Endothelial cell (in vitro differentiated cells): ENCODE data around the gene HEG1. TPM values are rescaled to one million over a fixed set of nuclear protein-coding genes. Genes with fewer than 3 reads are reported as not detected.

Source experiments
- DNase-seq: peaks from one replicate; pipeline ENCODE4 v3.0.0; 2021; ENCODE audit warnings: low spot score
- H3K27ac Mint-ChIP-seq: one replicate; pipeline ENCODE4 v1.8.0; 2021; ENCODE audit warnings: mixed read lengths, inconsistent platforms; ENCODE audit not compliant: unreplicated experiment
- H3K27me3 Mint-ChIP-seq: one replicate; pipeline ENCODE4 v1.8.0; 2021; ENCODE audit warnings: mild to moderate bottlenecking, moderate library complexity, mixed read lengths, inconsistent platforms; ENCODE audit not compliant: unreplicated experiment
- H3K36me3 Mint-ChIP-seq: one replicate; pipeline ENCODE4 v1.8.0; 2021; ENCODE audit warnings: mild to moderate bottlenecking, low read depth, mixed read lengths, inconsistent platforms; ENCODE audit not compliant: unreplicated experiment
- H3K4me1 Mint-ChIP-seq: one replicate; pipeline ENCODE4 v1.8.0; 2021; ENCODE audit warnings: mild to moderate bottlenecking, mixed read lengths, inconsistent platforms; ENCODE audit not compliant: unreplicated experiment
- H3K4me3 Mint-ChIP-seq: one replicate; pipeline ENCODE4 v1.8.0; 2021; ENCODE audit warnings: mild to moderate bottlenecking, mixed read lengths, inconsistent platforms; ENCODE audit not compliant: unreplicated experiment
- H3K9me3 Mint-ChIP-seq: one replicate; pipeline ENCODE4 v1.8.0; 2021; ENCODE audit warnings: mixed read lengths, inconsistent platforms; ENCODE audit not compliant: unreplicated experiment
- CTCF ChIP-seq: fragments of 200-600 bp; sonication (generic); IDR thresholded peaks from one replicate; pipeline ENCODE4 v1.5.0; 2021; ENCODE audit warnings: antibody characterized with exemption; ENCODE audit not compliant: unreplicated experiment
- total RNA-seq: library from RNA; stranded (reverse); fragmentation: NEBNext Ultra II Directional; extraction: Animal tissue kit (Norgen Biotek cat#: 25700); gene quantifications from one replicate; pipeline ENCODE4 v1.2.1, GENCODE V29; 2021; ENCODE audit not compliant: unreplicated experiment

Gene HEG1
- total RNA-seq, 1 donor from 2014 or later, result 17.1 TPM

GRCh38 chr3:124984754-124985153, 71.0 kb downstream of the HEG1 start:
- H3K36me3 Mint-ChIP-seq, result peaks cover 7% of the 10 kb centered on the region
- H3K27ac Mint-ChIP-seq, result no peak overlapping the region
- H3K9me3 Mint-ChIP-seq, result no peaks in the 10 kb centered on the region
- no peak for TF ChIP-seq CTCF
- no peak for DNase-seq
- H3K4me1 Mint-ChIP-seq, result peaks cover 38% of the 10 kb centered on the region
- H3K4me3 Mint-ChIP-seq, result no peak overlapping the region
- peaks cover 2% of the 10 kb centered on the region for H3K27me3 Mint-ChIP-seq

GRCh38 chr3:124982855-124983254, 72.9 kb downstream of the HEG1 start:
- peak overlapping the region; percentile 89 for H3K27ac Mint-ChIP-seq
- H3K27me3 Mint-ChIP-seq, result peaks cover 2% of the 10 kb centered on the region
- DNase-seq, result peak; percentile 36
- TF ChIP-seq CTCF, result no peak
- peaks cover 9% of the 10 kb centered on the region for H3K36me3 Mint-ChIP-seq
- peaks cover 38% of the 10 kb centered on the region for H3K4me1 Mint-ChIP-seq
- H3K4me3 Mint-ChIP-seq, result no peak overlapping the region
- H3K9me3 Mint-ChIP-seq, result no peaks in the 10 kb centered on the region

GRCh38 chr3:124981472-124981871, 74.3 kb downstream of the HEG1 start:
- H3K36me3 Mint-ChIP-seq, result peaks cover 15% of the 10 kb centered on the region
- H3K9me3 Mint-ChIP-seq, result no peaks in the 10 kb centered on the region
- H3K4me3 Mint-ChIP-seq, result no peak overlapping the region
- no peak for TF ChIP-seq CTCF
- H3K4me1 Mint-ChIP-seq, result peaks cover 36% of the 10 kb centered on the region
- H3K27me3 Mint-ChIP-seq, result peaks cover 2% of the 10 kb centered on the region
- no peak overlapping the region for H3K27ac Mint-ChIP-seq
- DNase-seq, result no peak

GRCh38 chr3:124978627-124979026, 77.2 kb downstream of the HEG1 start:
- TF ChIP-seq CTCF, result no peak
- DNase-seq, result no peak
- Mint-ChIP-seq H3K4me1 (peaks cover 38% of the 10 kb centered on the region), H3K27ac (no peak overlapping the region), H3K27me3 (peaks cover 3% of the 10 kb centered on the region), H3K9me3 (no peaks in the 10 kb centered on the region), H3K4me3 (no peak overlapping the region), H3K36me3 (peaks cover 8% of the 10 kb centered on the region)

- peaks cover 23% of the 10 kb centered on the region for H3K4me1 Mint-ChIP-seq
- no peak overlapping the region for H3K4me3 Mint-ChIP-seq
- DNase-seq, result no peak
- no peak overlapping the region for H3K27ac Mint-ChIP-seq
- no peaks in the 10 kb centered on the region for H3K9me3 Mint-ChIP-seq
- no peak for TF ChIP-seq CTCF
- H3K36me3 Mint-ChIP-seq, result peaks cover 8% of the 10 kb centered on the region
- peaks cover 3% of the 10 kb centered on the region for H3K27me3 Mint-ChIP-seq
Observed at GRCh38 chr3:124976383-124976782, 79.4 kb downstream of the HEG1 start.
